Measurements from ENCODE around the gene UNC5C.

GRCh38 chr4:95181996-95182306 lies 366.8 kb downstream of the UNC5C start:
- TF ChIP-seq EZH2 (IDR thresholded peaks at IDR 0.05) (no peak), EZH2phosphoT487 (IDR thresholded peaks at IDR 0.05) (no peak)
- TF ChIP-seq, protein P1, sequence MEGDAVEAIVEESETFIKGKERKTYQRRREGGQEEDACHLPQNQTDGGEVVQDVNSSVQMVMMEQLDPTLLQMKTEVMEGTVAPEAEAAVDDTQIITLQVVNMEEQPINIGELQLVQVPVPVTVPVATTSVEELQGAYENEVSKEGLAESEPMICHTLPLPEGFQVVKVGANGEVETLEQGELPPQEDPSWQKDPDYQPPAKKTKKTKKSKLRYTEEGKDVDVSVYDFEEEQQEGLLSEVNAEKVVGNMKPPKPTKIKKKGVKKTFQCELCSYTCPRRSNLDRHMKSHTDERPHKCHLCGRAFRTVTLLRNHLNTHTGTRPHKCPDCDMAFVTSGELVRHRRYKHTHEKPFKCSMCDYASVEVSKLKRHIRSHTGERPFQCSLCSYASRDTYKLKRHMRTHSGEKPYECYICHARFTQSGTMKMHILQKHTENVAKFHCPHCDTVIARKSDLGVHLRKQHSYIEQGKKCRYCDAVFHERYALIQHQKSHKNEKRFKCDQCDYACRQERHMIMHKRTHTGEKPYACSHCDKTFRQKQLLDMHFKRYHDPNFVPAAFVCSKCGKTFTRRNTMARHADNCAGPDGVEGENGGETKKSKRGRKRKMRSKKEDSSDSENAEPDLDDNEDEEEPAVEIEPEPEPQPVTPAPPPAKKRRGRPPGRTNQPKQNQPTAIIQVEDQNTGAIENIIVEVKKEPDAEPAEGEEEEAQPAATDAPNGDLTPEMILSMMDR (IDR thresholded peaks at IDR 0.05): no peak

Measured in neural progenitor cell (in vitro differentiated cells).